ENCODE results near the gene RAB3GAP2. TPM values are rescaled to one million over a fixed set of nuclear protein-coding genes. Genes with fewer than 3 reads are reported as not detected.
A peak's percentile ranks its signal among the peaks of the same experiment; 100 is the strongest.
"Not testable (repeated sequence)": the region's sequence is repeated elsewhere in the genome, so short reads cannot be mapped to it uniquely, and the experiment has no call there.

The RAB3GAP2 gene
- total RNA-seq, 1 donor: 51.8 TPM

- peak; percentile 69 for DNase-seq (ENCODE audit: low read depth)
- H3K4me3 ChIP-seq (ENCODE audit: low read depth, low read length): no peak overlapping the region
- TF ChIP-seq CTCF (IDR thresholded peaks at IDR 0.05; ENCODE audit: insufficient read depth, low read depth, low read length): no peak
Observed at GRCh38 chr1:220274251-220274855, 2.1 kb upstream of the RAB3GAP2 start.

- no peak for TF ChIP-seq CTCF (IDR thresholded peaks at IDR 0.05; ENCODE audit: insufficient read depth, low read depth, low read length)
- DNase-seq (ENCODE audit: low read depth): no peak
- H3K4me3 ChIP-seq (ENCODE audit: low read depth, low read length): peak overlapping the region; percentile 89
Observed at GRCh38 chr1:220272841-220273090, 513 bp upstream of the RAB3GAP2 start.

GRCh38 chr1:220271706-220272046 is 577 bp downstream of the RAB3GAP2 start:
- DNase-seq (ENCODE audit: low read depth): peak; percentile 38
- no peak for TF ChIP-seq CTCF (IDR thresholded peaks at IDR 0.05; ENCODE audit: insufficient read depth, low read depth, low read length)
- peak overlapping the region; percentile 89 for H3K4me3 ChIP-seq (ENCODE audit: low read depth, low read length)

- no peak overlapping the region for H3K4me3 ChIP-seq (ENCODE audit: low read depth, low read length)
- no peak for TF ChIP-seq CTCF (IDR thresholded peaks at IDR 0.05; ENCODE audit: insufficient read depth, low read depth, low read length)
- no peak for DNase-seq (ENCODE audit: low read depth)
Observed at GRCh38 chr1:220269036-220269435, 3.2 kb downstream of the RAB3GAP2 start.

- DNase-seq (ENCODE audit: low read depth): no peak
- TF ChIP-seq CTCF (IDR thresholded peaks at IDR 0.05; ENCODE audit: insufficient read depth, low read depth, low read length): no peak
- no peak overlapping the region for H3K4me3 ChIP-seq (ENCODE audit: low read depth, low read length)
Observed at GRCh38 chr1:220267630-220268029, 4.6 kb downstream of the RAB3GAP2 start.

DNA sequence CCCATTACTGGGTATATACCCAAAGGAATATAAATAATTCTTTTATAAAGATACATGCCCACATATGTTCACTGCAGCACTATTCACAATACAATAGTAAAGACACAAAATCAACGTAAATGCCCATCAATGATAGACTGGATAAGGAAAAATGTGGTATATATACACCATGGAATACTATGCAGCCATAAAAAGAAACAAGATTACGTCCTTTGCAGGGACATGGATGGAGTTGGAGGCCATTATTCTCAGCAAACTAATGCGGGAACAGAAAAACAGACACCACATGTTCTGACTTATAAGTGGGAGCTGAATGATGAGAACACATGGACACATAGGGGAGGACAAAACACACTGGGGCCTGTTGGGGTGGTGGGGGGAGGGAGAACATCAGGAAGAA is 12.0 kb downstream of the RAB3GAP2 start:
- DNase-seq (ENCODE audit: low read depth); H3K4me3 ChIP-seq (ENCODE audit: low read depth, low read length): not testable (repeated sequence)

DNA sequence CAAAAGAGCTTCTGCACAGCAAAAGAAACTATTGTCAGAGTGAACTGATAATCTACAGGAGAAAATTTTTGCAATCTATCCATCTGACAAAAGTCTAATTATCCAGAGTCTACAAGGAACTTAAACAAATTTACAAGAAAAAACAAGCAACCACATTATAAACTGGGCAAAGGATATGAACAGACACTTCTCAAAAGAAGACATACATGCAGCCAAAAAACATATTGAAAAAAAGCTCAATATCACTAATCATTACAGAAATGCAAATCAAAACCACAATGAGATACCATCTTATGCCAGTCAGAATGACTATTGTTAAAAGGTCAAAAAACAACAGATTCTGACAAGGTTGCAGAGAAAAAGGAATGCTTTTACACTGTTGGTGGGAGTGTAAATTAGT is 12.5 kb downstream of the RAB3GAP2 start:
- H3K4me3 ChIP-seq (ENCODE audit: low read depth, low read length); DNase-seq (ENCODE audit: low read depth): not testable (repeated sequence)

GRCh38 chr1:220256194-220256593 is 16.1 kb downstream of the RAB3GAP2 start:
- not testable (repeated sequence) for H3K4me3 ChIP-seq (ENCODE audit: low read depth, low read length); DNase-seq (ENCODE audit: low read depth)

GRCh38 chr1:220255204-220255603 is 17.0 kb downstream of the RAB3GAP2 start:
- DNase-seq (ENCODE audit: low read depth): no peak
- no peak for TF ChIP-seq CTCF (IDR thresholded peaks at IDR 0.05; ENCODE audit: insufficient read depth, low read depth, low read length)
- no peak overlapping the region for H3K4me3 ChIP-seq (ENCODE audit: low read depth, low read length)

DNA sequence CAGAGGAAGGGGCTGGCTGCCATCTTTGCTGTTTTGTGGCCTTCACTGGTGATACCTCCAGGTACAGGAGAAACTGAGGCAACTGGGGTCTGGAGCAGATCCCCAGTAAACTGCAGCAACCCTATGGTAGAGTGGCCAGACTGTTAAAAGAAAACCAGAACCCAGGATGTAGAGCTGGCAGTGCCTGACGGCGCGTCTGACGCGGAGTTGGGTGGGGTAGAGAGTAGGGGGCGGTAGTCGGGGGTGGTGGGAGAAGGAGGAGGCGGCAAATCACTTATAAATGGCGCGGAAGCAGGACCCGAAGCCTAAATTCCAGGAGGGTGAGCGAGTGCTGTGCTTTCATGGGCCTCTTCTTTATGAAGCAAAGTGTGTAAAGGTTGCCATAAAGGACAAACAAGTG is 19.0 kb downstream of the RAB3GAP2 start:
- not testable (repeated sequence) for DNase-seq (ENCODE audit: low read depth)

More for the DNA sequence above, 19.0 kb downstream of the RAB3GAP2 start:
- not testable (repeated sequence) for H3K4me3 ChIP-seq (ENCODE audit: low read depth, low read length)
